HCT116 (cell line): Measurements from ENCODE around the gene SCRG1. TPM values are rescaled to one million over a fixed set of nuclear protein-coding genes. Genes with fewer than 3 reads are reported as not detected.

Source experiments
- ATAC-seq: fragments of 200-7000 bp; cut with Tn5 transposase; 2 replicates; pipeline ENCODE4 v1.9.1; 2020; ENCODE audit warnings: mild to moderate bottlenecking, moderate library complexity
- BruUV-seq: library from RNA; stranded (reverse); fragments of 400-500 nt; replicated peaks from 2 replicates; lab custom pipeline; 2021; lab: Mats Ljungman, UMichigan
- CTCF ChIA-PET: fragments of 300-600 bp; sonication (Branson Sonifier 250); formaldehyde crosslinking; loops from one replicate; lab custom pipeline; 2021; ENCODE audit warnings: antibody characterized with exemption; lab: Charles Lee
- POLR2A ChIA-PET: fragments of 300-600, 350-600 bp; sonication (Branson Sonifier 250); formaldehyde crosslinking; loops from one replicate; lab custom pipeline; 2021; ENCODE audit warnings: antibody characterized with exemption; lab: Charles Lee
- RAD21 ChIA-PET, 2 experiments: fragments of 300-600 bp; sonication (Branson Sonifier 250); formaldehyde crosslinking; loops; one replicate each; lab custom pipeline; 2023; ENCODE audit warnings: low total read pairs in 2 of 2; ENCODE audit not compliant: uncharacterized antibody in 2 of 2, unreplicated experiment in 2 of 2, low non-redundant PET in 1 of 2; lab: Charles Lee
- DNase-seq: peaks from one replicate; pipeline ENCODE4 v3.0.0-alpha.2; 2010; ENCODE audit warnings: low read depth, low spot score
- H2AFZ ChIP-seq: fragments of 200-600 bp; shearing (Covaris generic), sonication (generic); 2 replicates; pipeline ENCODE4 v1.6.1; 2017; ENCODE audit warnings: low read depth, mixed run types, mixed read lengths, antibody characterized with exemption, low read length; ENCODE audit not compliant: poor library complexity, severe bottlenecking
- H3K27ac ChIP-seq: 2 replicates; pipeline ENCODE4 v1.5.1; 2012; ENCODE audit warnings: low read depth, low read length
- H3K27me3 ChIP-seq: fragments of 200-600 bp; sonication (generic); 2 replicates; pipeline ENCODE4 v1.6.1; 2016; ENCODE audit warnings: mixed run types, low read length, mixed read lengths; ENCODE audit not compliant: insufficient read depth
- H3K36me3 ChIP-seq, 2 experiments: fragments of 200-500 bp in 1 of 2; fragments of 200-600 bp in 1 of 2; sonication (Bioruptor generic) in 1 of 2; sonication (generic) in 1 of 2; 2 replicates each; pipeline versions ENCODE4 v1.5.1 to v1.6.1; 2014 to 2016; ENCODE audit warnings: low read length in 2 of 2, inconsistent platforms in 1 of 2, mixed read lengths in 1 of 2, mixed run types in 1 of 2; ENCODE audit not compliant: insufficient read depth in 2 of 2, control insufficient read depth in 1 of 2
- H3K4me1 ChIP-seq, 2 experiments: fragments of 200-600 bp in 1 of 2; sonication (generic) in 1 of 2; 2 replicates each; pipeline versions ENCODE4 v1.5.1 to v1.6.1; 2012 to 2017; ENCODE audit warnings: low read length in 2 of 2, inconsistent platforms in 1 of 2, mild to moderate bottlenecking in 1 of 2, mixed read lengths in 1 of 2, mixed run types in 1 of 2, moderate library complexity in 1 of 2; ENCODE audit not compliant: insufficient read depth in 2 of 2, control insufficient read depth in 1 of 2
- H3K4me2 ChIP-seq: fragments of 200-600 bp; sonication (generic); 2 replicates; pipeline ENCODE4 v1.6.1; 2017; ENCODE audit warnings: mixed run types, low read length, mixed read lengths
- H3K4me3 ChIP-seq, 2 experiments: fragments of 200-600 bp in 1 of 2; sonication (generic) in 1 of 2; replicated peaks in 1 of 2; 2 replicates each; pipeline ENCODE4 v1.5.1; 2011 to 2016; ENCODE audit warnings: low read length in 2 of 2, control low read depth in 1 of 2, low read depth in 1 of 2, mild to moderate bottlenecking in 1 of 2, mixed read lengths in 1 of 2, mixed run types in 1 of 2
- H3K79me2 ChIP-seq: fragments of 200-600 bp; sonication (generic); 2 replicates; pipeline ENCODE4 v1.6.1; 2017; ENCODE audit warnings: mild to moderate bottlenecking, mixed run types, low read length, moderate library complexity, mixed read lengths; ENCODE audit not compliant: insufficient read depth
- H3K9ac ChIP-seq: fragments of 200-600 bp; sonication (generic); 2 replicates; pipeline ENCODE4 v1.6.1; 2016; ENCODE audit warnings: low read length, mixed read lengths
- H3K9me2 ChIP-seq: fragments of 200-600 bp; sonication (generic), shearing (Covaris generic); 2 replicates; pipeline ENCODE4 v1.6.1; 2017; ENCODE audit warnings: mixed run types, mild to moderate bottlenecking, moderate library complexity; ENCODE audit not compliant: insufficient read depth
- H3K9me3 ChIP-seq, 2 experiments: fragments of 200-500 bp in 1 of 2; fragments of 200-600 bp in 1 of 2; sonication (Bioruptor generic) in 1 of 2; sonication (generic) in 1 of 2; 2 replicates each; pipeline ENCODE4 v1.6.1; 2014 to 2017; ENCODE audit warnings: low read length in 2 of 2, mixed read lengths in 2 of 2, inconsistent platforms in 1 of 2, low read depth in 1 of 2, mild to moderate bottlenecking in 1 of 2, mixed run types in 1 of 2, moderate library complexity in 1 of 2; ENCODE audit not compliant: control insufficient read depth in 1 of 2, insufficient read depth in 1 of 2
- H4K20me1 ChIP-seq: fragments of 200-600 bp; sonication (generic), shearing (Covaris generic); 2 replicates; pipeline ENCODE4 v1.6.1; 2017; ENCODE audit warnings: mixed run types, mild to moderate bottlenecking, moderate library complexity; ENCODE audit not compliant: insufficient read depth
- ATF3 ChIP-seq: IDR thresholded peaks from 2 replicates; pipeline ENCODE4 v1.6.1; 2012
- CBX3 ChIP-seq: IDR thresholded peaks from 2 replicates; pipeline ENCODE4 v1.6.1; 2012; ENCODE audit warnings: low read depth
- CEBPB ChIP-seq: IDR thresholded peaks from 2 replicates; pipeline ENCODE4 v1.6.1; 2012; ENCODE audit warnings: low read depth
- EGR1 ChIP-seq: IDR thresholded peaks from 2 replicates; pipeline ENCODE4 v1.6.1; 2012; ENCODE audit warnings: low read depth
- EZH2 ChIP-seq: fragments of 200-600 bp; sonication (generic); IDR thresholded peaks from 2 replicates; pipeline ENCODE4 v1.6.1; 2017; ENCODE audit warnings: antibody characterized with exemption, mixed run types
- EZH2phosphoT487 ChIP-seq: fragments of 200-600 bp; IDR thresholded peaks from 2 replicates; pipeline ENCODE4 v1.6.1; 2018; ENCODE audit warnings: antibody characterized with exemption, borderline replicate concordance
- FOSL1 ChIP-seq: IDR thresholded peaks from 2 replicates; pipeline ENCODE4 v1.6.1; 2012; ENCODE audit warnings: low read depth
- JUND ChIP-seq: IDR thresholded peaks from 2 replicates; pipeline ENCODE4 v1.6.1; 2012
- POLR2A ChIP-seq: IDR thresholded peaks from 2 replicates; pipeline ENCODE4 v1.7.0; 2011; ENCODE audit warnings: borderline replicate concordance; ENCODE audit not compliant: insufficient read depth, insufficient read length; ENCODE audit errors: extremely low read depth
- SP1 ChIP-seq: IDR thresholded peaks from 2 replicates; pipeline ENCODE4 v1.6.1; 2012; ENCODE audit warnings: low read depth
- SRF ChIP-seq: IDR thresholded peaks from 2 replicates; pipeline ENCODE4 v1.6.1; 2012; ENCODE audit warnings: low read depth
- ZFX ChIP-seq: fragments of 450-650 bp; IDR thresholded peaks from 2 replicates; pipeline ENCODE4 v1.6.1; 2017
- ZNF274 ChIP-seq: fragments of 200-500 bp; sonication (Bioruptor generic); IDR thresholded peaks from 2 replicates; pipeline ENCODE4 v1.6.1; 2014; ENCODE audit warnings: mild to moderate bottlenecking, low read depth, low read length, inconsistent platforms
- intact Hi-C: fragments of 100-400 bp; cut with micrococcal nuclease; formaldehyde crosslinking; loops from 2 replicates; pipeline ENCODE4 v1.10.0; 2022
- total RNA-seq: library from RNA; stranded (reverse); gene quantifications from one replicate; pipeline ENCODE4 v1.2.1, GENCODE V29; 2021; ENCODE audit not compliant: unreplicated experiment
- TF ChIP-seq, protein P1 (sequence below): IDR thresholded peaks from 2 replicates; pipeline ENCODE4 v1.6.1; 2012

SCRG1 gene
- total RNA-seq, 1 experiment from 2014 or later = not detected

DNA sequence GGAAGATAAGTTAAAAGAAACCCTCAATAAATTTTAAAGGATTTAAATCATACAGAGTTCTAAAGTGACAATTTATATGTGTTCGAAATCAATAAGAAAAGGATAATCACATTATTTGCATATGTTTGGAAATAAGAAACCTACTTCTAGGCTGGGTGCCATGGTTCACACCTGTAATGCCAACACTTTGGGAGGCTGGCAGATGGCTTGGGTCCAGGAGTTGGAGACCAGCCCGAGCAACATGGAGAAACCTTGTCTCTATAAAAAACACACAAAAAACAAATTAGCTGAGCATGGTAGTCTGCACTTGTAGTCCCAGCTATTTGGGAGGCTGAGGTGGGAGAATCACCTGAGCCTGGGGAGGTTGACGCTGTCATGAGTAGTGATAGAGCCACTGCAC lies 36.2 kb downstream of the SCRG1 start:
- DNase-seq = no peak
- Histone ChIP-seq H3K27me3 (no peaks in the 10 kb centered on the region), H3K36me3 (no peaks in the 10 kb centered on the region), H3K9me3 (no peaks in the 10 kb centered on the region), H3K9ac (no peak overlapping the region), H2AFZ (no peak overlapping the region), H3K4me1 (0 out of 4 replicates have a peak, but pooled peaks cover 0 to 2% of the 10 kb centered on the region in 2 experiments), H3K27ac (no peak overlapping the region), H3K4me3 (no peak overlapping the region), H3K4me2 (no peak overlapping the region), H4K20me1 (no peaks in the 10 kb centered on the region), H3K9me2 (no peaks in the 10 kb centered on the region), H3K79me2 (no peaks in the 10 kb centered on the region)
- CTCF ChIA-PET = no interaction called here
- no peak for ATAC-seq
- TF ChIP-seq CBX3 (no peak), JUND (no peak), SP1 (no peak), CEBPB (no peak), ZNF274 (no peak), EGR1 (no peak), EZH2phosphoT487 (no peak), POLR2A (no peak), EZH2 (no peak), FOSL1 (no peak), SRF (no peak), ATF3 (no peak), ZFX (no peak)
- TF ChIP-seq, protein P1, sequence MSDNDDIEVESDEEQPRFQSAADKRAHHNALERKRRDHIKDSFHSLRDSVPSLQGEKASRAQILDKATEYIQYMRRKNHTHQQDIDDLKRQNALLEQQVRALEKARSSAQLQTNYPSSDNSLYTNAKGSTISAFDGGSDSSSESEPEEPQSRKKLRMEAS = no peak
- BruUV-seq = no TSS peak
- intact Hi-C loops = no loop called here
- RAD21 ChIA-PET = no interaction called here
- POLR2A ChIA-PET = no interaction called here
